GM21723 (cell line): ENCODE measurements around the gene CNOT11.
"Not testable (repeated sequence)": the region's sequence is repeated elsewhere in the genome, so short reads cannot be mapped to it uniquely, and the experiment has no call there.

Experiments
- ATAC-seq: cut with Tn5 transposase; IDR thresholded peaks from one replicate; pipeline ENCODE4 v1.9.1; 2021; ENCODE audit warnings: mild to moderate bottlenecking, moderate library complexity; ENCODE audit not compliant: unreplicated experiment

CNOT11 gene

DNA sequence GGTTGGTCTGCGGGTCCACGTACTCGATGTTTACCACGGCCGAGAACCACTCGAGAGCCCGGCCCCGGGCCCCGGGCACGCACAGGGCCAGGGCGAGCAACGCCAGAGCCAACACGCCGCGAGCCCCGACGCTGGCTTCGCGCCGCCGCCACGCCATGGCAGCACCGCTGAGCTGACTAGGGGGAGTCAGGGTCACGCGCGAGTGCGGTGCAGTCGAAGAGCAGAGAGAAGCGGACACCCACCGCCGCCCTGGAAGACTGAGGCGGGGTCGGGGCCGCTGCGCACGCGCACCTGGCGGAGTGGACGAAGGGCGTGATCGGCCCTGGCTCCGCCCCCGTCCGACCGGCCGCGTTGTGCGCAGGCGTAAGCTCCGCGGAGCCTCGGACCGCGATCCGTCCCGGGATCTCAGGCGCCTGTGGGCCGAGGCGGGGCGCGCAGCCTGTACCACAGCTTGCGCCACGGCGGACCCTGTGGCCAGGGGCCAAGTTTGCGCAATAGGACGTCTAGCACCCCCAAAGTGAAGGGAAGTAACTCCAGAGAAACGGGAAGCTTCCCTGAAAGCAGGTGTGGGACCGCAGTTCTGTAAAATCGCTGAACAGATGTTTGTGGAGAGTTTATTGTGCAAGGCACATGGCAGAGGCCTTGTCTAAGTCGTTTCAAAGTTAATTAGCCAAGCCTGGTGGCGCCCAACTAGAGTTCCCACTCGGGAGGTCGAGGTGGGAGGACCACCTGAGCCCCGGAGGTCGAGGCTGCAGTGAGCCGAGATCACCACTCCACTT lies 55.9 kb downstream of the CNOT11 start, which contains the start of gene RNF149:
Gene RNF149 (minus strand): TSS at position 270 of the 779 bp plus-strand sequence. CDS start 113 bp downstream, at position 157.
- ATAC-seq = peak; percentile 58

DNA sequence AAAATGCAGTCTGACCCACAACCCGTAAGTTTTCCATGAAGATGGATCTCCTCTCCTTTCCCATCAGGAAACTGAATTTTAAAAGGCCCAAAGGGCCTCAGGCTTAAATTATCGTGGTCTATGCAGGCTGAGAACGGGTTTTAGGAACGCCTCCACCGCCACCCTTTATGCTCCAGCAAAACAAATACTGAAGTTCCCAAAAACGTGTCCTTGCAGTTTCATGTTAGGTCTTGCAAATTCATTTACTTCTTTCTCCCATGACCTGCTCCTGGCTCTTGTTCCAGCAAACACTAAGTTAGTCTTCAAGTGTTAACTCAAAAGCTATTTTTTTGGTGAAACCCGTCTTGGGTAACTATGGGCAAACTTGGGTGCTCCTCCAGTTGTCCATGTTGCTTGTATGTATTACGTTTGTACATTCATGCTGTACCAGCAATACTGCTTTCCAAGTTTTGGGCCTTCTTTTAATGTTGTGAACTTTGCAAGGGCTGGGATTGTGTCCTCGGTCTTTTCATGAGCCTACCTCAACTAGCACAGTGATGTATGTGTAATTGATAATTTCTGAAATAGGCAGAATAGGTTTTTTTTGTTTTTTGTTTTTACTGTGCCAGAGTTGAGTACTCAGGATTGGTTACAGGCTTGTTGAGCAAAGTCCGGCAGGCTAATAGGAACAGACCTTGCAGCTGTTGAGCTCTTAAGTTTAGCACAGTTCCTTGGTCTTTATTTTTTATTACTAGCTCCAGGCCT lies 57.6 kb downstream of the CNOT11 start:
- ATAC-seq = no peak

DNA sequence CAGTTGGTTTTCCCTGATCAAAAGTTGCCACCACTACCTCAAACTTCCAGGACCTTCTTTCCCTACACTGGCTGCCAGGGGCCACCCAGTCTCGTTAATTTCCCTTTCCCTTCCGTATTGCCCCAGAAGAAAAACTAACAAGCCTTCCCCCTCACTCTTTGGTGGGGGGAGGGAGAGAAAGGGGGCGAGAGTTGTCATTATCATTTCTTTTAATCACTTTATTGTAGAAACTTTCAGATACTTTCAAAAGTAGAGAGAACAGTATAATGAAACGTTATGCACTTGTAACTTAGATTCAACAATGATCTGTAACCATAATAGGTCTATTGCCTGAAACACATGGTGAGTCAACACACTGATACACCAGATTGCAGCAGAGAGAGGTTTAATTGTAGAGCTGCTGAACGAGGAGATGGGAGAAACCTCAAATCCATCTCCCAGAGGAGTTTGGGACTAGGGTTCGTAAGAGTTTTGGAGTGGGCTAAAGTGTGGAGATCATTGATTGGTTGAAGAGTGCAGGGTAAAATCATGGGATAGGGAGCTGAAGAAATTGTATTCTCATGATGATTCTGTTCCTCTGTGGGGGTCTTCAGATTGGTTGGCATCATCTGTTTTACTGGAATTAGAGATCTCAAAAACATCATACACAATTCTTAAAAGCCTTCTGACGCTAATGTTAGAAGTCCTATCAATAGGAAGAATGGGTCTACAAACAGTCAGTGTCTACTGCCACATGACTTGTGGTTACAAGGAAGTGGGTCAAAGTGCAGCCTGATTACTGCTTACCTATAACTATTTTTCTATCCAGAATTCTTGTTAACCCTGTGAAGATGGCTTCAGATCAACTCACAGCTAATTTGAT lies 58.4 kb downstream of the CNOT11 start:
- ATAC-seq = no peak

DNA sequence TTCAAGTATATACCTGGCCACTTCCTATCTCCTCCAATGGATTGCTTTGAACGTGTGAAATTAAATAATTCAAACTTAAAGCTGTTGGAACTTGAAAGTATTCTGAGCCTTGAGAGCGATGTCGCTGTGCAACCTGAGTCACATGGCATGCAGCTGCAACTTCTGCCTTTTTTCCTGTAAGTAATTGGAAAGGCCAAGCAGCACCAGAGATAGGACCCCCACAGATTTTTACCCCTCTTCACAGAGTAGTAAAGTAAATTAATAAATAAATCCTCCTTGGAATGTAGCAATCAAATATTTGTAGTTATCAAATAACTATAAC lies 59.0 kb downstream of the CNOT11 start:
- ATAC-seq = no peak

DNA sequence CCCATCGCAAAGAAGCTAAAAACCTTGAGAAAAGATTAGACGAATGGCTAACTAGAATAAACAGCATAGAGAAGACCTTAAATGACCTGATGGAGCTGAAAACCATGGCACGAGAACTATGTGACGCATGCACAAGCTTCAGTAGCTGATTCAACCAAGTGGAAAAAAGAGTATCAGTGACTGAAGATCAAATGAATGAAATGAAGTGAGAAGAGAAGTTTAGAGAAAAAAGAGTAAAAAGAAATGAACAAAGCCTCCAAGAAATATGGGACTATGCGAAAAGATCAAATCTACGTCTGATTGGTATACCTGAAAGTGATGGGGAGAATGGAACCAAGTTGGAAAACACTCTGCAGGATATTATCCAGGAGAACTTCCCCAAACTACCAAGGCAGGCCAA lies 63.9 kb downstream of the CNOT11 start:
- not testable (repeated sequence) for ATAC-seq
